Endothelial cell (in vitro differentiated cells): ENCODE measurements around the gene PCIF1. TPM values are rescaled to one million over a fixed set of nuclear protein-coding genes. Genes with fewer than 3 reads are reported as not detected.
"Not testable (repeated sequence)": the region's sequence is repeated elsewhere in the genome, so short reads cannot be mapped to it uniquely, and the experiment has no call there.

Experiments
- DNase-seq: peaks from one replicate; pipeline ENCODE4 v3.0.0; 2021; ENCODE audit warnings: low spot score
- H3K27ac Mint-ChIP-seq: one replicate; pipeline ENCODE4 v1.8.0; 2021; ENCODE audit warnings: mixed read lengths, inconsistent platforms; ENCODE audit not compliant: unreplicated experiment
- H3K27me3 Mint-ChIP-seq: one replicate; pipeline ENCODE4 v1.8.0; 2021; ENCODE audit warnings: mild to moderate bottlenecking, moderate library complexity, mixed read lengths, inconsistent platforms; ENCODE audit not compliant: unreplicated experiment
- H3K36me3 Mint-ChIP-seq: one replicate; pipeline ENCODE4 v1.8.0; 2021; ENCODE audit warnings: mild to moderate bottlenecking, low read depth, mixed read lengths, inconsistent platforms; ENCODE audit not compliant: unreplicated experiment
- H3K4me1 Mint-ChIP-seq: one replicate; pipeline ENCODE4 v1.8.0; 2021; ENCODE audit warnings: mild to moderate bottlenecking, mixed read lengths, inconsistent platforms; ENCODE audit not compliant: unreplicated experiment
- H3K4me3 Mint-ChIP-seq: one replicate; pipeline ENCODE4 v1.8.0; 2021; ENCODE audit warnings: mild to moderate bottlenecking, mixed read lengths, inconsistent platforms; ENCODE audit not compliant: unreplicated experiment
- H3K9me3 Mint-ChIP-seq: one replicate; pipeline ENCODE4 v1.8.0; 2021; ENCODE audit warnings: mixed read lengths, inconsistent platforms; ENCODE audit not compliant: unreplicated experiment
- CTCF ChIP-seq: fragments of 200-600 bp; sonication (generic); IDR thresholded peaks from one replicate; pipeline ENCODE4 v1.5.0; 2021; ENCODE audit warnings: antibody characterized with exemption; ENCODE audit not compliant: unreplicated experiment
- total RNA-seq: library from RNA; stranded (reverse); fragmentation: NEBNext Ultra II Directional; extraction: Animal tissue kit (Norgen Biotek cat#: 25700); gene quantifications from one replicate; pipeline ENCODE4 v1.2.1, GENCODE V29; 2021; ENCODE audit not compliant: unreplicated experiment

The PCIF1 gene
- total RNA-seq, 1 donor from 2014 or later: 34.8 TPM

- Mint-ChIP-seq H3K27me3 (peaks cover 12% of the 10 kb centered on the region), H3K9me3 (no peaks in the 10 kb centered on the region), H3K27ac (no peak overlapping the region), H3K4me1 (no peaks in the 10 kb centered on the region), H3K4me3 (no peak overlapping the region), H3K36me3 (peaks cover 39% of the 10 kb centered on the region)
- DNase-seq: no peak
- TF ChIP-seq CTCF: no peak
These were observed 15.3 kb downstream of the PCIF1 start for GRCh38 chr20:45949542-45950329.

GRCh38 chr20:45950330-45950646, 15.8 kb downstream of the PCIF1 start:
- Mint-ChIP-seq H3K36me3 (peaks cover 35% of the 10 kb centered on the region), H3K27ac (peak overlapping the region; percentile 67), H3K9me3 (no peaks in the 10 kb centered on the region), H3K27me3 (peaks cover 12% of the 10 kb centered on the region), H3K4me3 (no peak overlapping the region), H3K4me1 (no peaks in the 10 kb centered on the region)
- TF ChIP-seq CTCF: no peak
- no peak for DNase-seq

GRCh38 chr20:45951925-45952834, 17.7 kb downstream of the PCIF1 start:
- Mint-ChIP-seq H3K36me3 (peaks cover 21% of the 10 kb centered on the region), H3K27me3 (peaks cover 12% of the 10 kb centered on the region), H3K4me1 (no peaks in the 10 kb centered on the region), H3K27ac (peak overlapping the region; percentile 30), H3K4me3 (peak overlapping the region; percentile 40), H3K9me3 (no peaks in the 10 kb centered on the region)
- DNase-seq: no peak
- no peak for TF ChIP-seq CTCF

- no peak for DNase-seq
- TF ChIP-seq CTCF: no peak
- no peaks in the 10 kb centered on the region for H3K4me1 Mint-ChIP-seq
- no peaks in the 10 kb centered on the region for H3K9me3 Mint-ChIP-seq
- no peak overlapping the region for H3K4me3 Mint-ChIP-seq
- peaks cover 12% of the 10 kb centered on the region for H3K27me3 Mint-ChIP-seq
- H3K36me3 Mint-ChIP-seq: peaks cover 24% of the 10 kb centered on the region
- no peak overlapping the region for H3K27ac Mint-ChIP-seq
These were observed 18.4 kb downstream of the PCIF1 start for GRCh38 chr20:45952861-45953260.

- Mint-ChIP-seq H3K36me3 (peaks cover 31% of the 10 kb centered on the region), H3K9me3 (no peaks in the 10 kb centered on the region), H3K27me3 (peaks cover 13% of the 10 kb centered on the region), H3K4me1 (no peaks in the 10 kb centered on the region), H3K27ac (no peak overlapping the region), H3K4me3 (no peak overlapping the region)
- DNase-seq: no peak
- no peak for TF ChIP-seq CTCF
These were observed 19.2 kb downstream of the PCIF1 start for GRCh38 chr20:45953672-45954071.

GRCh38 chr20:45956326-45956725, 21.8 kb downstream of the PCIF1 start:
- H3K27ac Mint-ChIP-seq, H3K4me1 Mint-ChIP-seq, H3K4me3 Mint-ChIP-seq, H3K9me3 Mint-ChIP-seq, DNase-seq: not testable (repeated sequence)
- H3K36me3 Mint-ChIP-seq: peaks cover 41% of the 10 kb centered on the region
- H3K27me3 Mint-ChIP-seq: peaks cover 10% of the 10 kb centered on the region
